ENCODE measurements around the gene P3H2.

- no peak for TF ChIP-seq CTCF (IDR thresholded peaks at IDR 0.05)
- no peak for TF ChIP-seq POLR2A (IDR thresholded peaks at IDR 0.05)
These were observed 174.6 kb downstream of the P3H2 start for GRCh38 chr3:189945935-189946709.
